Activated CD8-positive, alpha-beta T cell treated with anti-CD3 and anti-CD28 coated beads for 36 hours (primary cell): Measurements from ENCODE around the gene AUTS2. TPM values are rescaled to one million over a fixed set of nuclear protein-coding genes. Genes with fewer than 3 reads are reported as not detected.

Experiments used
- ATAC-seq: fragments of 200-7000 bp; cut with Tn5 transposase; one replicate; pipeline ENCODE4 v1.10.0; 2021; ENCODE audit warnings: mild to moderate bottlenecking, moderate library complexity
- CTCF ChIA-PET: fragments of 350-600 bp; sonication (Branson Sonifier 250); formaldehyde crosslinking; loops from one replicate; lab custom pipeline; 2021; ENCODE audit warnings: antibody characterized with exemption; lab: Charles Lee
- POLR2A ChIA-PET: fragments of 350-600 bp; sonication (Branson Sonifier 250); formaldehyde crosslinking; loops from one replicate; lab custom pipeline; 2021; ENCODE audit warnings: antibody characterized with exemption; lab: Charles Lee
- DNase-seq: peaks from one replicate; pipeline ENCODE4 v3.0.0-alpha.2; 2020
- H3K27ac Mint-ChIP-seq: one replicate; pipeline ENCODE4 v1.8.0; 2021; ENCODE audit warnings: mild to moderate bottlenecking, mixed read lengths
- H3K27me3 Mint-ChIP-seq: one replicate; pipeline ENCODE4 v1.8.0; 2021; ENCODE audit warnings: mixed read lengths
- H3K36me3 Mint-ChIP-seq: one replicate; pipeline ENCODE4 v1.8.0; 2021; ENCODE audit warnings: low read depth, mixed read lengths
- H3K4me1 Mint-ChIP-seq: one replicate; pipeline ENCODE4 v1.8.0; 2021; ENCODE audit warnings: low read depth, mixed read lengths
- H3K4me3 Mint-ChIP-seq: one replicate; pipeline ENCODE4 v1.8.0; 2021; ENCODE audit warnings: mild to moderate bottlenecking, moderate library complexity, mixed read lengths
- H3K9me3 Mint-ChIP-seq: one replicate; pipeline ENCODE4 v1.8.0; 2021; ENCODE audit warnings: mixed read lengths
- CTCF ChIP-seq: fragments of 200-600 bp; IDR thresholded peaks from one replicate; pipeline ENCODE4 v1.8.0; 2022; ENCODE audit warnings: antibody characterized with exemption, mild to moderate bottlenecking
- intact Hi-C: fragments of 100-400 bp; cut with micrococcal nuclease; formaldehyde crosslinking; loops from one replicate; pipeline ENCODE4 v1.10.0; 2022
- total RNA-seq, 2 experiments: library from RNA; stranded (reverse); gene quantifications; one replicate each; pipeline ENCODE4 v1.2.3, GENCODE V29; 2021

Gene AUTS2
- total RNA-seq, 2 experiments from 2014 or later = 3.1 to 3.3 TPM

- ChIA-PET CTCF (no interaction called here), POLR2A (no interaction called here)
- H3K9me3 Mint-ChIP-seq = peaks cover 6% of the 10 kb centered on the region
- no peak overlapping the region for H3K4me3 Mint-ChIP-seq
- no peaks in the 10 kb centered on the region for H3K27me3 Mint-ChIP-seq
- no peak for TF ChIP-seq CTCF
- DNase-seq (no peak), ATAC-seq (no peak)
- no peaks in the 10 kb centered on the region for H3K36me3 Mint-ChIP-seq
- no peaks in the 10 kb centered on the region for H3K4me1 Mint-ChIP-seq
- intact Hi-C loops = no loop called here
- no peak overlapping the region for H3K27ac Mint-ChIP-seq
Measured at GRCh38 chr7:70116867-70117266, 518.6 kb downstream of the AUTS2 start.

GRCh38 chr7:70120851-70121250 lies 522.6 kb downstream of the AUTS2 start:
- Mint-ChIP-seq H3K9me3 (peaks cover 19% of the 10 kb centered on the region), H3K4me3 (no peak overlapping the region), H3K27me3 (no peaks in the 10 kb centered on the region), H3K27ac (no peak overlapping the region), H3K4me1 (no peaks in the 10 kb centered on the region), H3K36me3 (no peaks in the 10 kb centered on the region)
- DNase-seq (no peak), ATAC-seq (no peak)
- ChIA-PET POLR2A (no interaction called here), CTCF (no interaction called here)
- intact Hi-C loops = no loop called here
- no peak for TF ChIP-seq CTCF

GRCh38 chr7:70131817-70132216 lies 533.5 kb downstream of the AUTS2 start:
- H3K4me3 Mint-ChIP-seq = no peak overlapping the region
- CTCF ChIA-PET = interaction anchor here (1.3 kb wide), 1 partner anchor 27 kb away, joined by 4 read pairs; no protein-coding TSS in a partner anchor
- H3K27me3 Mint-ChIP-seq = no peaks in the 10 kb centered on the region
- no peaks in the 10 kb centered on the region for H3K36me3 Mint-ChIP-seq
- POLR2A ChIA-PET = no interaction called here
- no peaks in the 10 kb centered on the region for H3K9me3 Mint-ChIP-seq
- ATAC-seq = no peak
- TF ChIP-seq CTCF = no peak
- intact Hi-C loops = no loop called here
- H3K4me1 Mint-ChIP-seq = no peaks in the 10 kb centered on the region
- DNase-seq = no peak
- no peak overlapping the region for H3K27ac Mint-ChIP-seq

- no peaks in the 10 kb centered on the region for H3K36me3 Mint-ChIP-seq
Measured at GRCh38 chr7:70132226-70132851, 534.1 kb downstream of the AUTS2 start.

More at GRCh38 chr7:70132226-70132851, 534.1 kb downstream of the AUTS2 start:
- intact Hi-C loops = no loop called here
- no peak overlapping the region for H3K27ac Mint-ChIP-seq
- no peak for DNase-seq
- no peaks in the 10 kb centered on the region for H3K9me3 Mint-ChIP-seq
- CTCF ChIA-PET = interaction anchor here (1.3 kb wide), 1 partner anchor 27 kb away, joined by 4 read pairs; no protein-coding TSS in a partner anchor
- TF ChIP-seq CTCF = no peak
- POLR2A ChIA-PET = interaction anchor here (0.7 kb wide), 1 partner anchor 9 kb away, joined by 3 read pairs; no protein-coding TSS in a partner anchor
- H3K4me1 Mint-ChIP-seq = no peaks in the 10 kb centered on the region
- H3K27me3 Mint-ChIP-seq = no peaks in the 10 kb centered on the region
- H3K4me3 Mint-ChIP-seq = no peak overlapping the region
- no peak for ATAC-seq
